ENCODE results near the gene LHB.

- TF ChIP-seq MAX (IDR thresholded peaks at IDR 0.05; ENCODE audit: insufficient read depth, insufficient read length) (no peak), CTCF (IDR thresholded peaks at IDR 0.05; ENCODE audit: extremely low read depth in 1 of 2, insufficient read depth in 1 of 2, low read depth in 1 of 2, low read length in 2 of 2) (no peak), EZH2 (IDR thresholded peaks at IDR 0.05; ENCODE audit: borderline replicate concordance, low read depth, low read length, severe bottlenecking) (no peak), POLR2A (IDR thresholded peaks at IDR 0.05; ENCODE audit: low read depth, low read length) (no peak), POLR2AphosphoS5 (IDR thresholded peaks at IDR 0.05; ENCODE audit: insufficient read depth, low read depth, low read length) (no peak), MYC (IDR thresholded peaks at IDR 0.05; ENCODE audit: low read depth, low read length) (no peak)
These were observed 48.1 kb upstream of the LHB start, which contains the start of gene NTF4 for GRCh38 chr19:49064768-49065611.
